ENCODE measurements around the gene MSH2. TPM values are rescaled to one million over a fixed set of nuclear protein-coding genes. Genes with fewer than 3 reads are reported as not detected.

MSH2 gene
- total and polyA plus RNA-seq, 2 donors (not counting 3 experiments of a cell fraction or from before 2014, with no cell fraction given): 9.7 to 30.5 TPM

DNA sequence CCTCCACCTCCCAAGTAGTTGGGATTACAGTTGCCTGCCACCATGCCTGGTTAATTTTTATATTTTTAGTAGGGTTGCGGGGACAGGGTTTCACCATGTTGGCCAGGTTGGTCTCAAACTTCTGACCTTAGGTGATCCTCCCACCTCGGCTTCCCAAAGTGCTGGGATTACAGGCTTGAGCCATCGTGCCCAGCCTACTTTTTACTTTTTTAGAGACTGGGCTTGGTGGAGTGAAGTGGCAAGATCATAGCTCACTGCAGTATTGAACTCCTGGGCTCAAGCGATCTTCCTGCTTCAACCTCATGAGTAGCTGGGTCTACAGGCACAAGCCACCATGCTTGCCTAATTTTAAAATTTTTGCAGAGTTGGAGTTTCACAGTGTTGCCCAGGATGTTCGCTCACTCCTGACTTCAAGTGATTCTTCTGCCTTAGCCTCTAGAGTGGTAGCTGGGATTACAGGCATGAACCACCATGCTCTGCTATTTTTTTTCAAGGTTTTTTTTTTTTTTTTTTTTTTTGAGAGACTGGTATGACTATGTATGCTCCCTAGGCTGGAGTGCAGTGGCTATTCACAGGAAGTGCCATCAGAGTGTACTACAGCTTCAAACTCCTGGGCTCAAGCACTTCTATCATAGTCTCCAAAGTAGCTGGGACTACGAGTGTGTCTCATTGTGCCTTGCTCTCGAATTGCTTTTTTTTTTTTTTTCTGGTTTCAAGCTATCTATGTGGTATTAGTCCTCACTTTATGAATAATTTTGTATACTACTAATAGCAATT is 11.9 kb downstream of the MSH2 start:
- no peak overlapping the region for H3K4me2 ChIP-seq (ENCODE audit: insufficient read depth, low read length)
- no peaks in the 10 kb centered on the region for H3K27me3 ChIP-seq (ENCODE audit: control insufficient read depth in 2 of 2, insufficient read depth in 2 of 2, low read length in 2 of 2)
- no peaks in the 10 kb centered on the region for H3K79me2 ChIP-seq (ENCODE audit: control insufficient read depth, insufficient read depth, low read length)
- dilution Hi-C loops (cut with MboI; ENCODE audit: extremely low pct_ligation_motif_present, low sequenced_read_pairs) (no loop called here), intact Hi-C loops (cut with micrococcal nuclease) (no loop called here)
- H3K9me3 ChIP-seq (replicated peaks; ENCODE audit: control insufficient read depth, insufficient read depth, low read length): no peaks in the 10 kb centered on the region
- no peaks in the 10 kb centered on the region for H3K4me1 ChIP-seq (ENCODE audit: control insufficient read depth, extremely low read depth, insufficient read depth, low read length)
- H3K9me1 ChIP-seq (replicated peaks; ENCODE audit: control insufficient read depth, extremely low read depth, insufficient read depth, low read length): no peaks in the 10 kb centered on the region
- H3K4me3 ChIP-seq (replicated peaks in 1 of 3; ENCODE audit: insufficient read depth in 1 of 3, low read depth in 1 of 3, low read length in 3 of 3): no peak overlapping the region
- FAIRE-seq: no peak
- H3K27ac ChIP-seq (ENCODE audit: insufficient read depth, low read depth, low read length): no peak overlapping the region
- H4K20me1 ChIP-seq (replicated peaks; ENCODE audit: control insufficient read depth, extremely low read depth, insufficient read depth, low read length): no peaks in the 10 kb centered on the region
- POLR2A ChIA-PET: interaction anchor here (0.5 to 0.7 kb wide), 2 partner anchors 70 to 120 kb away, joined by 3 read pairs; no protein-coding TSS in a partner anchor
- peaks cover 3 to 5% of the 10 kb centered on the region in 2 experiments for H3K36me3 ChIP-seq (ENCODE audit: control insufficient read depth in 2 of 2, extremely low read depth in 1 of 2, insufficient read depth in 2 of 2, low read length in 2 of 2)
- CTCF ChIA-PET: interaction anchor here (1.0 to 1.5 kb wide), 3 partner anchors 10 to 22 kb away, joined by 3 to 6 read pairs (median 4); no protein-coding TSS in a partner anchor
- no peak overlapping the region for H3K9ac ChIP-seq (replicated peaks; ENCODE audit: extremely low read depth, insufficient read depth, low read length)
- BruUV-seq (replicated peaks): no TSS peak
- no peak for DNase-seq (ENCODE audit: low read depth, low spot score)
- TF ChIP-seq GATA2 (IDR thresholded peaks at IDR 0.05; ENCODE audit: insufficient read depth, insufficient read length, low read depth, low read length) (no peak), MYC (IDR thresholded peaks at IDR 0.05; ENCODE audit: low read depth, low read length) (no peak), POLR2AphosphoS5 (IDR thresholded peaks at IDR 0.05; ENCODE audit: insufficient read depth, low read depth, low read length) (no peak), POLR2A (IDR thresholded peaks at IDR 0.05; ENCODE audit: low read depth, low read length) (no peak), FOS (IDR thresholded peaks at IDR 0.05; ENCODE audit: borderline replicate concordance, insufficient read depth, low read length) (no peak), JUN (IDR thresholded peaks at IDR 0.05; ENCODE audit: borderline replicate concordance, insufficient read depth, insufficient read length, low read depth) (no peak), EZH2 (IDR thresholded peaks at IDR 0.05; ENCODE audit: borderline replicate concordance, low read depth, low read length, severe bottlenecking) (no peak)
- TF ChIP-seq, protein P1, sequence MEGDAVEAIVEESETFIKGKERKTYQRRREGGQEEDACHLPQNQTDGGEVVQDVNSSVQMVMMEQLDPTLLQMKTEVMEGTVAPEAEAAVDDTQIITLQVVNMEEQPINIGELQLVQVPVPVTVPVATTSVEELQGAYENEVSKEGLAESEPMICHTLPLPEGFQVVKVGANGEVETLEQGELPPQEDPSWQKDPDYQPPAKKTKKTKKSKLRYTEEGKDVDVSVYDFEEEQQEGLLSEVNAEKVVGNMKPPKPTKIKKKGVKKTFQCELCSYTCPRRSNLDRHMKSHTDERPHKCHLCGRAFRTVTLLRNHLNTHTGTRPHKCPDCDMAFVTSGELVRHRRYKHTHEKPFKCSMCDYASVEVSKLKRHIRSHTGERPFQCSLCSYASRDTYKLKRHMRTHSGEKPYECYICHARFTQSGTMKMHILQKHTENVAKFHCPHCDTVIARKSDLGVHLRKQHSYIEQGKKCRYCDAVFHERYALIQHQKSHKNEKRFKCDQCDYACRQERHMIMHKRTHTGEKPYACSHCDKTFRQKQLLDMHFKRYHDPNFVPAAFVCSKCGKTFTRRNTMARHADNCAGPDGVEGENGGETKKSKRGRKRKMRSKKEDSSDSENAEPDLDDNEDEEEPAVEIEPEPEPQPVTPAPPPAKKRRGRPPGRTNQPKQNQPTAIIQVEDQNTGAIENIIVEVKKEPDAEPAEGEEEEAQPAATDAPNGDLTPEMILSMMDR (IDR thresholded peaks at IDR 0.05; ENCODE audit: extremely low read depth in 1 of 2, insufficient read depth in 1 of 2, low read depth in 1 of 2, low read length in 2 of 2): no peak
- TF ChIP-seq, protein P2, sequence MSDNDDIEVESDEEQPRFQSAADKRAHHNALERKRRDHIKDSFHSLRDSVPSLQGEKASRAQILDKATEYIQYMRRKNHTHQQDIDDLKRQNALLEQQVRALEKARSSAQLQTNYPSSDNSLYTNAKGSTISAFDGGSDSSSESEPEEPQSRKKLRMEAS (IDR thresholded peaks at IDR 0.05; ENCODE audit: insufficient read depth, insufficient read length): no peak
- no peak overlapping the region for H2AFZ ChIP-seq (ENCODE audit: low read depth, low read length)
